Spleen (tissue), 11 donors: ENCODE results near the gene SLIT3. TPM values are rescaled to one million over a fixed set of nuclear protein-coding genes. Genes with fewer than 3 reads are reported as not detected.

Experiments
- DNase-seq: peaks from one replicate; pipeline ENCODE4 v3.0.0-alpha.2; 2020
- H3K27ac ChIP-seq, 8 donors: fragments of 200-600 bp; sonication (generic) in 7 of 8; 1 replicate in 4 of 8; 2 replicates in 4 of 8; pipeline versions ENCODE4 v1.5.0 to v1.8.0; 2016 to 2021; ENCODE audit warnings: inconsistent platforms in 4 of 8, mild to moderate bottlenecking in 4 of 8, moderate library complexity in 1 of 8
- H3K27me3 ChIP-seq, 7 donors: fragments of 200-600 bp; sonication (generic) in 6 of 7; replicated peaks in 1 of 7; 1 replicate in 4 of 7; 2 replicates in 3 of 7; pipeline versions ENCODE4 v1.5.0 to v1.8.0; 2016 to 2021; ENCODE audit warnings: inconsistent platforms in 3 of 7, mild to moderate bottlenecking in 1 of 7
- H3K36me3 ChIP-seq, 6 donors: fragments of 200-600 bp; sonication (generic) in 5 of 6; 1 replicate in 4 of 6; 2 replicates in 2 of 6; pipeline versions ENCODE4 v1.5.0 to v1.8.0; 2016 to 2021; ENCODE audit warnings: inconsistent platforms in 2 of 6
- H3K4me1 ChIP-seq, 6 donors: fragments of 200-600 bp; sonication (generic) in 5 of 6; 1 replicate in 3 of 6; 2 replicates in 3 of 6; pipeline versions ENCODE4 v1.5.0 to v1.8.0; 2016 to 2021; ENCODE audit warnings: inconsistent platforms in 3 of 6
- H3K4me3 ChIP-seq, 8 donors: fragments of 200-600 bp; sonication (generic) in 7 of 8; 1 replicate in 4 of 8; 2 replicates in 4 of 8; pipeline versions ENCODE4 v1.5.0 to v1.8.0; 2016 to 2021; ENCODE audit warnings: inconsistent platforms in 4 of 8, mild to moderate bottlenecking in 4 of 8, moderate library complexity in 2 of 8
- H3K9me3 ChIP-seq, 8 donors: fragments of 200-600 bp; sonication (generic) in 7 of 8; 1 replicate in 4 of 8; 2 replicates in 4 of 8; pipeline versions ENCODE4 v1.5.0 to v1.8.0; 2016 to 2021; ENCODE audit warnings: inconsistent platforms in 4 of 8
- CTCF ChIP-seq, 11 experiments: fragments of 200-600 bp in 7 of 11; fragments of 450-650 bp in 4 of 11; sonication (generic) in 4 of 11; IDR thresholded peaks in 8 of 11; conservative IDR thresholded peaks in 3 of 11; 1 replicate in 7 of 11; 2 replicates in 4 of 11; pipeline versions ENCODE4 v1.4.0 to v1.8.0; 2016 to 2021; ENCODE audit warnings: antibody characterized with exemption in 11 of 11, inconsistent platforms in 4 of 11, mild to moderate bottlenecking in 1 of 11
- POLR2A ChIP-seq, 3 donors: fragments of 450-650 bp; IDR thresholded peaks; one replicate each; pipeline ENCODE4 v1.5.1; 2017; ENCODE audit warnings: antibody characterized with exemption in 3 of 3, mild to moderate bottlenecking in 1 of 3
- POLR2AphosphoS5 ChIP-seq, 3 donors: sonication (generic); formaldehyde crosslinking; IDR thresholded peaks; one replicate each; pipeline ENCODE4 v1.5.1; 2017; ENCODE audit warnings: antibody characterized with exemption in 3 of 3
- WGBS, 5 donors: extraction: QIAGEN DNeasy Blood & Tissue Kit in 3 of 5; methylation state at CpG; one replicate each; pipeline versions ENCODE4 v1.1.5 to v1.1.7; 2013 to 2018; 5-methylcytosine and 5-hydroxymethylcytosine counted together
- intact Hi-C: fragments of 100-400 bp; cut with DNase I; formaldehyde crosslinking; loops from one replicate; pipeline ENCODE4 v1.15.0; 2023; ENCODE audit warnings: low total_unique reads
- polyA plus RNA-seq, 3 donors: library from polyadenylated mRNA; stranded (reverse); fragments of 200-250 nt; gene quantifications; one replicate each; pipeline ENCODE4 v1.2.1, GENCODE V29; 2013
- total RNA-seq, 7 donors: library from RNA; depleted of rRNA in 3 of 7; stranded (reverse); fragments of >200 nt in 3 of 7; fragmentation: NEBNext Ultra II Directional in 4 of 7; extraction: Animal tissue kit (Norgen Biotek cat#: 25700) in 4 of 7; gene quantifications; one replicate each; pipeline versions ENCODE4 v1.1.0 to v1.2.1, GENCODE V29; 2016 to 2021
- donor health status: healthy with polysubstance abuse.
- donor health status: DM: no; HTN: no; CAD: no; lungs with moderate emphysema.
- donor health status: DM: no; HTN: no; CAD: no.
- donor health status: Bipolar disorder and iron deficiency.
- donor health status: healthy.
- donor health status: DM: no; HTN: no; CAD: no.
- donor health status: DM: yes; HTN: yes; CAD: no.

Gene SLIT3
- total and polyA plus RNA-seq, 10 donors: 0.33 to 54.0 (median 13.2) TPM

GRCh38 chr5:168989731-168990505 is 311.0 kb downstream of the SLIT3 start:
- Histone ChIP-seq H3K27ac (no peak overlapping the region), H3K9me3 (no peaks in the 10 kb centered on the region), H3K4me1 (peaks cover 0 to 17% (median 6%) of the 10 kb centered on the region in 6 donors), H3K4me3 (no peak overlapping the region), H3K27me3 (peaks cover 0 to 27% (median 0%) of the 10 kb centered on the region in 7 donors), H3K36me3 (no peaks in the 10 kb centered on the region)
- TF ChIP-seq POLR2A (IDR thresholded peaks at IDR 0.05): no peak
- no peak for TF ChIP-seq CTCF (IDR thresholded peaks at IDR 0.05 in 8 of 11, conservative IDR thresholded peaks at IDR 0.05 in 3 of 11)
- no peak for DNase-seq
- intact Hi-C loops: loop anchor here (5.0 to 10.0 kb wide), 2 partner anchors 312 to 595 kb away; partner anchors contain the start of genes SLIT3 and SPDL1
- WGBS, 5 donors: 65 to 81% (median 74%) methylated on average over 8 of the region's 8 CpGs

GRCh38 chr5:168988699-168989098 is 312.2 kb downstream of the SLIT3 start:
- DNase-seq: no peak
- Histone ChIP-seq H3K27me3 (peaks cover 0 to 27% (median 0%) of the 10 kb centered on the region in 7 donors), H3K9me3 (no peaks in the 10 kb centered on the region), H3K36me3 (no peaks in the 10 kb centered on the region), H3K27ac (no peak overlapping the region), H3K4me1 (peaks cover 0 to 17% (median 6%) of the 10 kb centered on the region in 6 donors), H3K4me3 (no peak overlapping the region)
- 66 to 90% (median 74%) methylated on average over 2 of the region's 2 CpGs for WGBS, 5 donors
- intact Hi-C loops: loop anchor here (5.0 to 10.0 kb wide), 2 partner anchors 314 to 596 kb away; partner anchors contain the start of genes SLIT3 and SPDL1
- TF ChIP-seq POLR2AphosphoS5 (IDR thresholded peaks at IDR 0.05): no peak
- no peak for TF ChIP-seq POLR2A (IDR thresholded peaks at IDR 0.05)
- no peak for TF ChIP-seq CTCF (IDR thresholded peaks at IDR 0.05 in 8 of 11, conservative IDR thresholded peaks at IDR 0.05 in 3 of 11)

GRCh38 chr5:168987543-168988300 is 313.2 kb downstream of the SLIT3 start:
- Histone ChIP-seq H3K4me3 (no peak overlapping the region), H3K27me3 (peaks cover 0 to 27% (median 0%) of the 10 kb centered on the region in 7 donors), H3K4me1 (peaks cover 0 to 17% (median 6%) of the 10 kb centered on the region in 6 donors), H3K9me3 (no peaks in the 10 kb centered on the region), H3K27ac (no peak overlapping the region), H3K36me3 (no peaks in the 10 kb centered on the region)
- intact Hi-C loops: loop anchor here (5.0 to 10.0 kb wide), 2 partner anchors 315 to 597 kb away; partner anchors contain the start of genes SLIT3 and SPDL1
- 36 to 50% (median 44%) methylated on average over 11 of the region's 11 CpGs for WGBS, 5 donors
- peak; percentile 43 to 86 (median 77) for TF ChIP-seq CTCF (IDR thresholded peaks at IDR 0.05 in 8 of 11, conservative IDR thresholded peaks at IDR 0.05 in 3 of 11)
- TF ChIP-seq POLR2AphosphoS5 (IDR thresholded peaks at IDR 0.05): no peak
- no peak for TF ChIP-seq POLR2A (IDR thresholded peaks at IDR 0.05)
- DNase-seq: no peak
